Neural progenitor cell (in vitro differentiated cells): ENCODE data around the gene PARP14. TPM values are rescaled to one million over a fixed set of nuclear protein-coding genes. Genes with fewer than 3 reads are reported as not detected.
A peak's percentile ranks its signal among the peaks of the same experiment; 100 is the strongest.

Source experiments
- DNase-seq: peaks from one replicate; pipeline ENCODE4 v3.0.0-alpha.2; 2016; ENCODE audit warnings: low spot score
- H2AFZ ChIP-seq: fragments of 200-600 bp; sonication (generic); replicated peaks from 2 replicates; pipeline ENCODE4 v1.6.1; 2016; ENCODE audit warnings: antibody characterized with exemption
- H3F3A ChIP-seq: fragments of 200-600 bp; sonication (generic); 2 replicates; pipeline ENCODE4 v1.6.1; 2016; ENCODE audit warnings: antibody characterized with exemption, low read depth
- H3K27ac ChIP-seq: fragments of 200-600 bp; sonication (generic); 2 replicates; pipeline ENCODE4 v1.5.1; 2016; ENCODE audit warnings: mild to moderate bottlenecking
- H3K27me3 ChIP-seq: fragments of 200-600 bp; sonication (generic); 2 replicates; pipeline ENCODE4 v1.6.1; 2016; ENCODE audit warnings: mild to moderate bottlenecking, moderate library complexity
- H3K36me3 ChIP-seq: fragments of 200-600 bp; sonication (generic); 2 replicates; pipeline ENCODE4 v1.5.1; 2016
- H3K4me1 ChIP-seq: fragments of 200-600 bp; sonication (generic); 2 replicates; pipeline ENCODE4 v1.6.1; 2016; ENCODE audit warnings: mixed run types
- H3K4me2 ChIP-seq: fragments of 200-600 bp; sonication (generic); 2 replicates; pipeline ENCODE4 v1.6.1; 2016
- H3K4me3 ChIP-seq: fragments of 200-600 bp; sonication (generic); 2 replicates; pipeline ENCODE4 v1.5.1; 2016
- H3K79me2 ChIP-seq: fragments of 200-600 bp; sonication (generic); 2 replicates; pipeline ENCODE4 v1.6.1; 2016; ENCODE audit warnings: low read depth
- H3K9ac ChIP-seq: fragments of 200-600 bp; sonication (generic); 2 replicates; pipeline ENCODE4 v1.6.1; 2016
- H3K9me3 ChIP-seq: fragments of 200-600 bp; sonication (generic); 2 replicates; pipeline ENCODE4 v1.5.1; 2016; ENCODE audit warnings: low read depth
- H4K20me1 ChIP-seq: fragments of 200-600 bp; sonication (generic); 2 replicates; pipeline ENCODE4 v1.6.1; 2016; ENCODE audit warnings: low read depth
- H3K27ac Mint-ChIP-seq: 3 replicates; pipeline ENCODE4 v1.8.0; 2021; ENCODE audit warnings: mixed read lengths
- H3K27me3 Mint-ChIP-seq: 2 replicates; pipeline ENCODE4 v1.8.0; 2022; ENCODE audit warnings: low read depth, mild to moderate bottlenecking, inconsistent platforms, moderate library complexity, mixed read lengths; ENCODE audit not compliant: insufficient read depth
- H3K36me3 Mint-ChIP-seq: 3 replicates; pipeline ENCODE4 v1.8.0; 2021; ENCODE audit warnings: mixed read lengths
- H3K4me1 Mint-ChIP-seq: 3 replicates; pipeline ENCODE4 v1.8.0; 2021; ENCODE audit warnings: mixed read lengths
- H3K4me3 Mint-ChIP-seq: 3 replicates; pipeline ENCODE4 v1.8.0; 2021; ENCODE audit warnings: mild to moderate bottlenecking, moderate library complexity, mixed read lengths
- H3K9me3 Mint-ChIP-seq: 3 replicates; pipeline ENCODE4 v1.8.0; 2020; ENCODE audit warnings: mixed read lengths
- EZH2 ChIP-seq: fragments of 200-600 bp; sonication (generic); IDR thresholded peaks from 2 replicates; pipeline ENCODE4 v1.6.1; 2017; ENCODE audit warnings: antibody characterized with exemption, mild to moderate bottlenecking, moderate library complexity
- EZH2phosphoT487 ChIP-seq: fragments of 200-600 bp; sonication (generic); IDR thresholded peaks from 2 replicates; pipeline ENCODE4 v1.6.1; 2017; ENCODE audit warnings: antibody characterized with exemption
- total RNA-seq: library from RNA; depleted of rRNA; stranded (reverse); fragments of >200 nt; gene quantifications from 2 replicates; pipeline ENCODE4 v1.2.3, GENCODE V29; 2015; ENCODE audit warnings: low replicate concordance
- TF ChIP-seq, protein P1 (sequence below): fragments of 200-600 bp; sonication (generic); IDR thresholded peaks from 2 replicates; pipeline ENCODE4 v1.5.1; 2017; ENCODE audit warnings: antibody characterized with exemption, mild to moderate bottlenecking

PARP14 gene
- total RNA-seq, 1 donor from 2014 or later = 6.1 TPM

GRCh38 chr3:122678506-122678905 lies 2.1 kb upstream of the PARP14 start:
- H3K4me3 Mint-ChIP-seq = no peak overlapping the region

DNA sequence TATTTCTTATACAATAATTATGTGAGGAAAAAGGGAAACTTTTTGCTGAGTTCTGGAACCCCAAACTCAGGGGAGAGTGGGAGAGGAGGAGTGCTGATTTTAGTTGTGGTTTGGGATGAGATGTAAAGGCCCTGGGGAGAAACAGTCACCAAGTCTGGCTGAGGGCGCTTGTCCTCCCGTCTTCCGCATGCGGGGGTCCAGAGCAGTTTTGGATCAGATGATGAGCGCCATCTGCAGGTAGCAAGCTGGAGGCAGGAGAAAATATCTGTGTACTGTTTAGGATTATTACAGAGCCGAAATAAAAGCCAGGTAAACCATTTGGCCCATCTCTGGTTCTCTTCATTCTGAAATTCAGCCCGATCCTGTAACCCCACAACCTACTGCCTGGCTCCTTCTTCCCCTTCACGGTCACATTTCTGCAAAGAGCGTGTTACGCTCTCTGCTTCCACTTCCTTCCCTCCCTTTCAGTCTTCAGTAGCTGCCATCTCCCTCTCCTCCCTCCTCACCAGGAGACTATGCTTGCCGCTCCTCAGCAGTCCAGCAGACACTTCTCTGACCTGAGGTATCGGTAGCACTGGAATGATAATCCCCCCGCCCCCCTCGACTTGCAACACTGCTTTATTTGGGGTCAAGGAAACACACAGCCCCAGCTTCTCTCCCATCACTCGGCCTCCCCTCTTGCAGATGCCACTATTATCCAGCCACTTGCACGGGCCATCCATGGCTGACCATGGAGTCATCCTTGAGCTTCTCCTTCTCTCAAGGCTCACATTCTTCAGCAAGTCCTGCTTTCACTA lies 1.4 kb upstream of the PARP14 start:
- Histone ChIP-seq H3K4me3 (peak overlapping the region; percentile 10), H3K79me2 (no peaks in the 10 kb centered on the region), H3K9ac (no peak overlapping the region), H3F3A (peaks cover 11% of the 10 kb centered on the region), H3K4me1 (no peaks in the 10 kb centered on the region), H3K27me3 (peaks cover 32% of the 10 kb centered on the region), H3K27ac (no peak overlapping the region), H3K36me3 (no peaks in the 10 kb centered on the region), H3K4me2 (peak overlapping the region; percentile 34), H4K20me1 (no peaks in the 10 kb centered on the region), H2AFZ (peak overlapping the region; percentile 46), H3K9me3 (no peaks in the 10 kb centered on the region)
- peaks cover 22% of the 10 kb centered on the region for H3K4me1 Mint-ChIP-seq
- TF ChIP-seq EZH2 = no peak
- TF ChIP-seq, protein P1, sequence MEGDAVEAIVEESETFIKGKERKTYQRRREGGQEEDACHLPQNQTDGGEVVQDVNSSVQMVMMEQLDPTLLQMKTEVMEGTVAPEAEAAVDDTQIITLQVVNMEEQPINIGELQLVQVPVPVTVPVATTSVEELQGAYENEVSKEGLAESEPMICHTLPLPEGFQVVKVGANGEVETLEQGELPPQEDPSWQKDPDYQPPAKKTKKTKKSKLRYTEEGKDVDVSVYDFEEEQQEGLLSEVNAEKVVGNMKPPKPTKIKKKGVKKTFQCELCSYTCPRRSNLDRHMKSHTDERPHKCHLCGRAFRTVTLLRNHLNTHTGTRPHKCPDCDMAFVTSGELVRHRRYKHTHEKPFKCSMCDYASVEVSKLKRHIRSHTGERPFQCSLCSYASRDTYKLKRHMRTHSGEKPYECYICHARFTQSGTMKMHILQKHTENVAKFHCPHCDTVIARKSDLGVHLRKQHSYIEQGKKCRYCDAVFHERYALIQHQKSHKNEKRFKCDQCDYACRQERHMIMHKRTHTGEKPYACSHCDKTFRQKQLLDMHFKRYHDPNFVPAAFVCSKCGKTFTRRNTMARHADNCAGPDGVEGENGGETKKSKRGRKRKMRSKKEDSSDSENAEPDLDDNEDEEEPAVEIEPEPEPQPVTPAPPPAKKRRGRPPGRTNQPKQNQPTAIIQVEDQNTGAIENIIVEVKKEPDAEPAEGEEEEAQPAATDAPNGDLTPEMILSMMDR = peak; percentile 84
- DNase-seq = peak; percentile 81
- H3K9me3 Mint-ChIP-seq = peaks cover 3% of the 10 kb centered on the region
- H3K36me3 Mint-ChIP-seq = no peaks in the 10 kb centered on the region
- peak overlapping the region; percentile 84 for H3K4me3 Mint-ChIP-seq
- H3K27me3 Mint-ChIP-seq = peaks cover 15% of the 10 kb centered on the region
- H3K27ac Mint-ChIP-seq = no peak overlapping the region

More at GRCh38 chr3:122678506-122678905, 2.1 kb upstream of the PARP14 start:
- Histone ChIP-seq H4K20me1 (no peaks in the 10 kb centered on the region), H3F3A (peaks cover 11% of the 10 kb centered on the region), H3K27ac (no peak overlapping the region), H3K27me3 (peaks cover 32% of the 10 kb centered on the region), H2AFZ (no peak overlapping the region), H3K79me2 (no peaks in the 10 kb centered on the region), H3K4me3 (no peak overlapping the region), H3K4me1 (no peaks in the 10 kb centered on the region), H3K4me2 (no peak overlapping the region), H3K9ac (no peak overlapping the region), H3K36me3 (no peaks in the 10 kb centered on the region), H3K9me3 (no peaks in the 10 kb centered on the region)
- DNase-seq = no peak
- Mint-ChIP-seq H3K4me1 (peaks cover 22% of the 10 kb centered on the region), H3K27ac (no peak overlapping the region), H3K27me3 (peaks cover 15% of the 10 kb centered on the region), H3K36me3 (no peaks in the 10 kb centered on the region), H3K9me3 (peaks cover 3% of the 10 kb centered on the region)
- TF ChIP-seq EZH2phosphoT487 (no peak), EZH2 (no peak)

- H3F3A ChIP-seq = peaks cover 11% of the 10 kb centered on the region
- Mint-ChIP-seq H3K36me3 (no peaks in the 10 kb centered on the region), H3K4me1 (peaks cover 22% of the 10 kb centered on the region), H3K27ac (no peak overlapping the region), H3K27me3 (peaks cover 15% of the 10 kb centered on the region), H3K9me3 (peaks cover 3% of the 10 kb centered on the region), H3K4me3 (peak overlapping the region; percentile 84)
- peak; percentile 11 for DNase-seq
- H3K9me3 ChIP-seq = no peaks in the 10 kb centered on the region
- no peaks in the 10 kb centered on the region for H3K36me3 ChIP-seq
- no peaks in the 10 kb centered on the region for H4K20me1 ChIP-seq
- peaks cover 32% of the 10 kb centered on the region for H3K27me3 ChIP-seq
- H2AFZ ChIP-seq = peak overlapping the region; percentile 46
- no peaks in the 10 kb centered on the region for H3K4me1 ChIP-seq
- H3K79me2 ChIP-seq = no peaks in the 10 kb centered on the region
- H3K4me2 ChIP-seq = peak overlapping the region; percentile 93
- TF ChIP-seq EZH2phosphoT487 (no peak), EZH2 (no peak)
- TF ChIP-seq, protein P1 = no peak
- H3K4me3 ChIP-seq = peak overlapping the region; percentile 69
- no peak overlapping the region for H3K9ac ChIP-seq
- H3K27ac ChIP-seq = no peak overlapping the region
Measured at GRCh38 chr3:122679882-122680474, 661 bp upstream of the PARP14 start.
